WERI-Rb-1 (cell line): ENCODE data around the gene CD33.

Source experiments
- DNase-seq: peaks from one replicate; pipeline ENCODE4 v3.0.0-alpha.2; 2020
- H3K27ac ChIP-seq: fragments of 250-450 bp; sonication (Bioruptor Pico); 2 replicates; pipeline ENCODE4 v1.5.1; 2020; ENCODE audit warnings: mild to moderate bottlenecking, moderate library complexity
- H3K27me3 ChIP-seq: fragments of 250-450 bp; sonication (Bioruptor Pico); 2 replicates; pipeline ENCODE4 v1.5.1; 2021; ENCODE audit warnings: mild to moderate bottlenecking, low read depth, moderate library complexity; ENCODE audit not compliant: insufficient read depth, severe bottlenecking
- H3K36me3 ChIP-seq: fragments of 250-450 bp; sonication (Bioruptor Pico); 2 replicates; pipeline ENCODE4 v1.5.1; 2020; ENCODE audit warnings: mild to moderate bottlenecking, moderate library complexity
- H3K4me3 ChIP-seq: 2 replicates; pipeline ENCODE4 v1.5.1; 2011; ENCODE audit warnings: low read depth, mild to moderate bottlenecking, control low read depth, low read length
- H3K9me3 ChIP-seq: fragments of 250-450 bp; sonication (Bioruptor Pico); 2 replicates; pipeline ENCODE4 v1.5.1; 2021; ENCODE audit warnings: mild to moderate bottlenecking, moderate library complexity; ENCODE audit not compliant: severe bottlenecking
- TF ChIP-seq, protein P1 (sequence below): IDR thresholded peaks from 2 replicates; pipeline ENCODE4 v1.5.1; 2011; ENCODE audit warnings: low read depth, mild to moderate bottlenecking, control low read depth, inconsistent platforms, low read length

CD33 gene

DNA sequence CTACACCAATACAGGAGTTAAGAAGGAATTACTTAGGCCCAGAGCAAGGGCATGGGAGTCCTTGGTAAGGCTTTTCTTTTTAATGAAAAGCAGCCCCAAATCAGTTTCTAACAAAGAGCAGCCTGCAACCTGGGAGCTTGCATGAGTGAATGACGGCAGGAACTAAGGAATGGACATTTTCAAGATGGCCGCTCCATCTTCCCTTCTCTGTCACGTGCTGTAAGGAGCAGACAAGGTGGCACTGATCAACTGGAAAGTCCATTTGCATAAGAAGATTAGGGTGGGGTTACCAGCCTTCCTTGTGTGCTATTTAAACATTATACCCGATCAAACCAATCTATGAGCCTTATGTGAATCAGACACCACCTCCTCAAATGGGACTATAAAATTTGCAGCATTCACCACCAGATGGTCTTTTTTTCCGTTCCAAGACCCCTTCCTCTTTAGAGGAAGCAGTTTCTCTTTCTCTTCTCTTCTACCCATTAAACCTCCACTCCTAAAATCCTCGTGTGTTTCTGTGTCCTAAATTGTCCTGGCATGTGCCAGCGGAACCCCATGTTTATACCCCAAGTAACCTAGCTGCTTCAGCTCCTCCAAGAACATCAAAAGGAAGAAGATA, 23.2 kb downstream of the CD33 start:
- TF ChIP-seq, protein P1, sequence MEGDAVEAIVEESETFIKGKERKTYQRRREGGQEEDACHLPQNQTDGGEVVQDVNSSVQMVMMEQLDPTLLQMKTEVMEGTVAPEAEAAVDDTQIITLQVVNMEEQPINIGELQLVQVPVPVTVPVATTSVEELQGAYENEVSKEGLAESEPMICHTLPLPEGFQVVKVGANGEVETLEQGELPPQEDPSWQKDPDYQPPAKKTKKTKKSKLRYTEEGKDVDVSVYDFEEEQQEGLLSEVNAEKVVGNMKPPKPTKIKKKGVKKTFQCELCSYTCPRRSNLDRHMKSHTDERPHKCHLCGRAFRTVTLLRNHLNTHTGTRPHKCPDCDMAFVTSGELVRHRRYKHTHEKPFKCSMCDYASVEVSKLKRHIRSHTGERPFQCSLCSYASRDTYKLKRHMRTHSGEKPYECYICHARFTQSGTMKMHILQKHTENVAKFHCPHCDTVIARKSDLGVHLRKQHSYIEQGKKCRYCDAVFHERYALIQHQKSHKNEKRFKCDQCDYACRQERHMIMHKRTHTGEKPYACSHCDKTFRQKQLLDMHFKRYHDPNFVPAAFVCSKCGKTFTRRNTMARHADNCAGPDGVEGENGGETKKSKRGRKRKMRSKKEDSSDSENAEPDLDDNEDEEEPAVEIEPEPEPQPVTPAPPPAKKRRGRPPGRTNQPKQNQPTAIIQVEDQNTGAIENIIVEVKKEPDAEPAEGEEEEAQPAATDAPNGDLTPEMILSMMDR: no peak
- no peak overlapping the region for H3K27ac ChIP-seq
- no peak overlapping the region for H3K4me3 ChIP-seq
- H3K27me3 ChIP-seq: peaks cover 94% of the 10 kb centered on the region
- DNase-seq: no peak
- H3K36me3 ChIP-seq: no peaks in the 10 kb centered on the region
- peaks cover 8% of the 10 kb centered on the region for H3K9me3 ChIP-seq

DNA sequence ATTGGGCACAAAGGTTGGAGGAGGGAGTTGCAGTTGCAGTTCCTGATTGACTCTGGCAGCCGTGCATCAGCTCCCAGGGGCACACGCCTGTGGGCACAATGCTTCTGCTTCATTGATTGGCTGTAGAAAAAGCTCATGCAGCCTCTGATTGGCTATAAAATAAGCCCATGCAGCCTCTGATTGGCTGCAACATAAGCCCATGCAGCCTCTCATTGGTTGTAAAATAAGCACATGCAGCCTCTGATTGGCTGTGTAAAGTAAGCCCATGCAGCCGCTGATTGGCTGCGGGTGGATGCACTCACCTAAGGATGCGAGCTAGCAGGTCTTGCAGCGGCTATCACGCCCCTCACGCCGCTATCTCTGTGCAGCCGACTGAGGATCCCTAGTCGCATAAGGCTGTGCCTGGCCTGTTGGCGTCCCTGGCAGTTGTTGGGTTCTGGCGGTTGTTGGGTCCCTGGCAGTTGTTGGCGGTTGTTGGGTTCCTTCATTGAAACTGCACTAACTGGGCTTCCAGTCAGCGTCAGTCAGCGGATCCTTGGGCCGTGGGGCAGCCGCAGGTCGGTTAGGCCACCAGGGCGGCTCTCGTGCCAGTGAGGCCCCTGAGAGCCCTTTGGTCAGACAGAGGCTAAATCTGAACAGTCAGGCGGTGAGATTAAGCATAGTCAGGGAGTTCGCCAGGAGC, 26.0 kb downstream of the CD33 start, which contains the start of gene SIGLECL1:
TSS of gene SIGLECL1 (plus strand) at position 295 of the 682 bp plus-strand sequence. CDS start 12,993 bp downstream, outside the sequence.
- TF ChIP-seq, protein P1: no peak
- no peak within 1 kb of the TSS for H3K27ac ChIP-seq
- no peak for DNase-seq
- peaks cover 93% of the 10 kb centered on the region for H3K27me3 ChIP-seq
- H3K4me3 ChIP-seq: no peak within 1 kb of the TSS
- peaks cover 8% of the 10 kb centered on the region for H3K9me3 ChIP-seq
- H3K36me3 ChIP-seq: no peaks in the 10 kb centered on the region

DNA sequence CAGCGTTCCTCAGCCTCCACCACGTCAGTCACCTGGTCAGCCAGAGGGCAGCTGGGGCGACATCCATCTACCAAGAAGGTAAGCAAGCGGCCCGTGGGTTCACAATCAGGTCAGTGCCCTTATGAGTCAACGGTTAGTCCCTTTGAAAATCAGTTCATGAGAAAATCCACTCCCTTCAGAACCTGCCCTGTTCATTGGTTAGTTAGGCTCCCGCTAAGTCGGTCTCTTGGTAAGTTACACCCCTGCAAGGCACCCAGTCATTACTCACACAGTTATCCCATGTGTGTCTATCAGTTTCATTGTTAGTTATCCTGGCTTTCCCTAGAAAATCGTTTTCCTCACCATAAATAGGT, 26.6 kb downstream of the CD33 start:
- H3K9me3 ChIP-seq: peaks cover 8% of the 10 kb centered on the region
- TF ChIP-seq, protein P1: no peak
- DNase-seq: no peak
- no peak overlapping the region for H3K27ac ChIP-seq
- H3K27me3 ChIP-seq: peaks cover 88% of the 10 kb centered on the region
- no peaks in the 10 kb centered on the region for H3K36me3 ChIP-seq
- H3K4me3 ChIP-seq: no peak overlapping the region

DNA sequence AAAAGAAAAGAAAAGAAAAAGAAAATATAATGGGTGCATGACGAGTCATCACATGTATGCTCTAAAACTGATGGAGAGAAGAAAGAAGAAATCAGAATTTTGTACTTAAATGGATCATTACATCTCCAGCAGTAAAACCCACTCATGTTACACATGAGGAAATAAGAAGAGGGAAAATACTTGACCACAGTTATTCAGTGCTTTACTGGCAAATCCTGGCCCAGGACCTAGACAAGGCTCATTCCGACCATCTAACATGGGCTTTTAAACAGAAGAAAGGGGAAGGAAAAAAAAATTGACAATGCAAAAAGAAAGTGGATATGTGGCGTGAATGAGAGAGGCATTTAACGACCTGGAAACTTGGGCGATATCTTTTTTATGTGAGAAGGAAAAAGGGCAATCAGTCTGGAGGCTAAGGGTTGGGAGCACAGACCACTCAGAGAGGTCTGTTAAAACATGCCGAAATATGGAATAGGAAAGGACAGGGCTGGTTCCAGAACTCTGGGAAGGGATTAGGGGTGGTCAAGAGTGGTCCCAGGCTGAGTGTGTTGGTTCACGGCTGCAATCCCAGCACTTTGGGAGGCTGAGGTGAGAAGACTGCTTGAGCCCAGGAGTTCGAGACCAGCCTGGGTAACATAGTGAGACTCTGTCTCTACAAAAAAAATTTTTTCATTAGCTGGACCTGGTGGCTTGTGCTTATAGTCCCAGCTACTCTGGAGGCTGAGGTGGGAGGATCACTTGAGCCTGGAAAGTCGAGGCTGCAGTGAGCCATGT, 27.6 kb downstream of the CD33 start:
- H3K9me3 ChIP-seq: peaks cover 8% of the 10 kb centered on the region
- peaks cover 81% of the 10 kb centered on the region for H3K27me3 ChIP-seq
- H3K36me3 ChIP-seq: no peaks in the 10 kb centered on the region
- TF ChIP-seq, protein P1: no peak
- DNase-seq: no peak
- H3K4me3 ChIP-seq: no peak overlapping the region
- no peak overlapping the region for H3K27ac ChIP-seq

DNA sequence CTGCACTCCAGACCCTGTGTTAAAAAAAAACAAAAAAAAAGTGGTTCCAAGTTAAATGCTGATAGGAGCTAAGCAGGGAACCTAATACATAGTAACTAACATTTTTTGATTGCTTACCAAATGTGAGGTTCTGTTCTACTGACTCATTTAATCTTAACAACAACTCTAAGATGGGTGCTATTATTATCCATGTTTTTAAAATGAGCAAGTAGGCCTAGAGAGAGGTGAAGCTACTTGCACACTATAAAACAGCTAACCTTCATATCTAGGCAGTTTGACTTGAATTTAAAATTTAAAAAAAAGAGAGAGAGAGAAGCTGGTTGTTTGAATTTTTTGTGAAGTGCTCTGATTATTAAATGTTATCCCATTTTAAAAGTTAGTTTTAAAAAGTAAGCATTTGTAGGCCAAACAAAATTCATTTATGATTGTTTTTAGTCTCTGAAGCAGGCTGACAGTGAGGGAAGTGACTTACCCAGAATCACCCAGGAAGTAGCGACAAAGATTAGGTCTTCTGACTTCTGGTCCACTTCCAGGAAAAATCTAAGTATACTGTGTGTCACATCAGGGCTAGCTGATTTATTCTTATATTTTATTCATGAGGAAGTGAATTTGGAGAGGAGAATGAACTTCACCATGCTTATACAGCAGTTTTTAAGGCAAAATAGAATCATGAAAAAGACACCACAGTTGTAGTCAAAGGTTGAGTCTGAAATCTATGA, 28.4 kb downstream of the CD33 start:
- Histone ChIP-seq H3K4me3 (no peak overlapping the region), H3K36me3 (no peaks in the 10 kb centered on the region), H3K27ac (no peak overlapping the region), H3K27me3 (peaks cover 80% of the 10 kb centered on the region), H3K9me3 (peaks cover 8% of the 10 kb centered on the region)
- TF ChIP-seq, protein P1: no peak
- DNase-seq: no peak
